ENCODE measurements around the gene ADGRD1. TPM values are rescaled to one million over a fixed set of nuclear protein-coding genes. Genes with fewer than 3 reads are reported as not detected.

Gene ADGRD1
- total RNA-seq, 2 experiments from 2014 or later: 0.38 TPM; not detected in 1

- Mint-ChIP-seq H3K4me1 (peaks cover 3% of the 10 kb centered on the region), H3K4me3 (no peak overlapping the region), H3K36me3 (no peaks in the 10 kb centered on the region), H3K27ac (no peak overlapping the region), H3K27me3 (peaks cover 35% of the 10 kb centered on the region), H3K9me3 (no peaks in the 10 kb centered on the region)
- no peak for DNase-seq
These were observed 1.3 kb upstream of the ADGRD1 start for GRCh38 chr12:130952171-130952954.

DNA sequence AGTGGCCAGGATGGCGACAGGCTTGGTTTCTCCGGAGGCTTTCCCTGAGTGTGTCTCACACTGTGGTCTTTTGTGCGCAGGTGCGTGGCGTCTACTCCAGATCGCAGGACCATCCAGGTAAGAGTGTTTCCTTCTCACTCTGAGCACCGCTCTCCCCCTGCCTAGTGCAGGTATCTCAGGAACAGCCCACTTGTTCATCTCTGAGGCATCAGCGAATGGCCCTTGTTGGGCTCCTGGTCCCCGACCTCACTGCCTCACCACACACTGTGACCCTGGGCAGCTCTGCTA, 781 bp downstream of the ADGRD1 start:
- Mint-ChIP-seq H3K27me3 (peaks cover 35% of the 10 kb centered on the region), H3K27ac (no peak overlapping the region), H3K4me3 (no peak overlapping the region), H3K4me1 (peaks cover 3% of the 10 kb centered on the region), H3K9me3 (no peaks in the 10 kb centered on the region), H3K36me3 (no peaks in the 10 kb centered on the region)
- no peak for DNase-seq

GRCh38 chr12:130955238-130955816, 1.6 kb downstream of the ADGRD1 start:
- H3K27ac Mint-ChIP-seq: no peak overlapping the region
- H3K9me3 Mint-ChIP-seq: no peaks in the 10 kb centered on the region
- H3K4me3 Mint-ChIP-seq: no peak overlapping the region
- peaks cover 31% of the 10 kb centered on the region for H3K27me3 Mint-ChIP-seq
- no peak for DNase-seq
- peaks cover 3% of the 10 kb centered on the region for H3K4me1 Mint-ChIP-seq
- H3K36me3 Mint-ChIP-seq: no peaks in the 10 kb centered on the region

DNA sequence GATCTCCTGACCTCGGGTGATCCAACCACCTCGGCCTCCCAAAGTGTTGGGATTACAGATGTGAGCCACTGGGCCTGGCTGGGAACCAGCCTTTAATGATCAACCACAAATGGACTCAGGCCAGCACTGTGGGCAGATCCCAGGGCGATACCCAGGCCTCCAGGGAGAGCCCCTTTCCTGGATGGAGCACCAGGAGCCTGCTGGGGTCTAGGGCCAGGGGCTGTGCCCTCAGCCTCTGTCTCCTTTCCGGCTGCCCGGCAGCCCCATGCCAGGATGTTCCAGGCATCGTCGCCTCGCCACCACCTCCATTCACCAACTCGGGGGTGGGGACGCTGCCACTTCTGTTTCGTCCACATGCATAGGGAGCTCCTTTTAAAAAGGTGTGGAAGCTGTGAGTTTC, 2.3 kb downstream of the ADGRD1 start:
- no peak for DNase-seq
- Mint-ChIP-seq H3K4me3 (no peak overlapping the region), H3K27me3 (peaks cover 34% of the 10 kb centered on the region), H3K36me3 (no peaks in the 10 kb centered on the region), H3K9me3 (no peaks in the 10 kb centered on the region), H3K4me1 (peaks cover 3% of the 10 kb centered on the region), H3K27ac (no peak overlapping the region)

- Mint-ChIP-seq H3K4me1 (peaks cover 3% of the 10 kb centered on the region), H3K27me3 (peaks cover 27% of the 10 kb centered on the region), H3K9me3 (no peaks in the 10 kb centered on the region), H3K36me3 (no peaks in the 10 kb centered on the region), H3K4me3 (no peak overlapping the region), H3K27ac (no peak overlapping the region)
- DNase-seq: no peak
These were observed 3.0 kb downstream of the ADGRD1 start for GRCh38 chr12:130956456-130957303.

DNA sequence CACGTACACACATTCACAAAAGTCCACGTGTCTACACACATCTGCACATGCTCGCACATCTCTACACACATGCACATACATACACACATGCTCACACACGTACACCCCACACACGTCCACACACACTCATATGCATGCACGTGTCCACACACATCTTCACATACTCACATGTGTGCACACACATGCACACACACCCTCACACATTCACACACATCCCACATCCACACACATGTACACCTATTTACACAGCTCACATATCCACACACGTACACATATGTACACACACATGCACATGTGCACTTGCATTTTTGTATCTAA, 3.6 kb downstream of the ADGRD1 start:
- Mint-ChIP-seq H3K27me3 (peaks cover 22% of the 10 kb centered on the region), H3K4me3 (no peak overlapping the region)

DNA sequence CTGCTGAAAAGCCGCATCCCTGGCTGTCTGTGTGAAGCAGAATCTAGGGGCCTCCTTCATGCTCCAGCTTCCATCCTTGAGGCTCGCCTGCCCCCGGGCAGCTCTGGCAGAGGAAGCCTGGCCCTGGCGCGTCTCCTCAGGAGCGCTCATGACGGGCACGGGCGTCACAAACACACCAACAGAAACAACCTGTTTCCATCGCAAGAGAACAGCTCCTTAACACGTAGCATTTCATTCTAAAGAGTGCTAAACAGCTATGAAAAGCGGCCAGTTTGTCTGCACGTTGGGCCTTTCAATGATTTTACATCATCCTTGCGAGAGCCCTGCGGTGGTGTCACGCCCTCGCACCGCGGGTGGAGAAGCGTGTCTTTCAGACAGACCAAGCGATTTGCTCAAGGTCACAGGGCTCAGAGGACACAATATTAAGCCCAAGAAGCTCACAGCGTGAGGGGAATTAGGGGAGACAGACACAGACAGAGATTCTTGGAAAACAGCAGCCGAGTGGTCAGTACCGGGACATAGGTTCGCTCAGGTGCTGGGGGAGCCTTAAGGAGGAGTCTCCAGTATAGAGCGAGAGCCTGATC, 4.9 kb downstream of the ADGRD1 start:
- Mint-ChIP-seq H3K36me3 (no peaks in the 10 kb centered on the region), H3K27ac (no peak overlapping the region), H3K4me1 (peaks cover 2% of the 10 kb centered on the region), H3K4me3 (no peak overlapping the region), H3K27me3 (peaks cover 10% of the 10 kb centered on the region), H3K9me3 (no peaks in the 10 kb centered on the region)
- no peak for DNase-seq

More for the DNA sequence above, 3.6 kb downstream of the ADGRD1 start:
- H3K4me1 Mint-ChIP-seq: peaks cover 3% of the 10 kb centered on the region
- H3K9me3 Mint-ChIP-seq: no peaks in the 10 kb centered on the region
- no peak for DNase-seq
- no peaks in the 10 kb centered on the region for H3K36me3 Mint-ChIP-seq
- no peak overlapping the region for H3K27ac Mint-ChIP-seq

DNA sequence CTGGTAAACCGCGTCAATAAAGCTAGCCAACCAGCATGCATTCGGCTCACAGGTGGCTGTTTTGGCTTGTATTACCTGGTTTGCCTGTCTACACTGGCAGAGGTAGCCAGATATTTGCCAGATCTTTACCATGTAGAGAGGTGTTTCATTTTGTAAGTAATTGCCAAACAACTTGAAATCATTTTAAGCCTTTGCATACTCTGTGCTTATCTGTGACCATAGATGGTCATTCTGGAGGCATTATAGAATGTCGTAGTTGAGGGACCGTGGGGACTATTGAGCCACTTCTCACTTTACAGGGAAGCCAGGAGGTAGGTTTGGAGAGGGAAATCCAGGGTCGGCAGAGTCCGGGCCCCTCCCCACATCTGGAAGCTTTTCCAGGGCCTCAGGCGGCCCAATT, 5.9 kb downstream of the ADGRD1 start:
- Mint-ChIP-seq H3K4me3 (no peak overlapping the region), H3K27me3 (peaks cover 5% of the 10 kb centered on the region), H3K4me1 (no peaks in the 10 kb centered on the region), H3K36me3 (no peaks in the 10 kb centered on the region), H3K9me3 (no peaks in the 10 kb centered on the region), H3K27ac (no peak overlapping the region)
- DNase-seq: no peak

DNA sequence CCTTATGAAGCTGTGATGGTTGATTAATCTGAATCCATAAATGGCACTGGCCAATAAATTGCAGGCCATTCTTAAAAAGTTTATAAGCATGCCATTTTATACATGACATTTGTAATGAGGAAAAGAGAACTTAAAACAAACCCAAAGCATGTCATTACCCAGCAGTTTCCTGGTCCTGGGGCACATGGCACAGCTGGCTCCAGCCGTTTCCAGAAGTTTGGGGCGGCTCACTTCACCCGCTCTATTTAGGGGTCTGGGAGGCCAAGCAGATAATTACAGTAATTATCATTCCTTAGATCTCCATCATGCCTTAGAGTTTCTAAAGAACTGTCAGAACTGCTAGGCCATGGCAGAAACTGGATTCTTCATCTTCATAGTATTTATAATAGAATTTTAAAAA, 6.4 kb downstream of the ADGRD1 start:
- Mint-ChIP-seq H3K27me3 (peaks cover 5% of the 10 kb centered on the region), H3K4me3 (no peak overlapping the region), H3K4me1 (no peaks in the 10 kb centered on the region), H3K36me3 (no peaks in the 10 kb centered on the region), H3K27ac (no peak overlapping the region), H3K9me3 (no peaks in the 10 kb centered on the region)
- no peak for DNase-seq

GRCh38 chr12:130960787-130961186, 7.1 kb downstream of the ADGRD1 start:
- H3K4me3 Mint-ChIP-seq: no peak overlapping the region
- no peak for DNase-seq
- H3K4me1 Mint-ChIP-seq: no peaks in the 10 kb centered on the region
- H3K9me3 Mint-ChIP-seq: no peaks in the 10 kb centered on the region
- H3K36me3 Mint-ChIP-seq: no peaks in the 10 kb centered on the region
- peaks cover 5% of the 10 kb centered on the region for H3K27me3 Mint-ChIP-seq
- no peak overlapping the region for H3K27ac Mint-ChIP-seq

GRCh38 chr12:130961921-130962451, 8.3 kb downstream of the ADGRD1 start:
- H3K4me3 Mint-ChIP-seq: no peak overlapping the region
- H3K27me3 Mint-ChIP-seq: peaks cover 5% of the 10 kb centered on the region
- H3K4me1 Mint-ChIP-seq: no peaks in the 10 kb centered on the region
- H3K27ac Mint-ChIP-seq: no peak overlapping the region
- DNase-seq: no peak
- no peaks in the 10 kb centered on the region for H3K36me3 Mint-ChIP-seq
- H3K9me3 Mint-ChIP-seq: no peaks in the 10 kb centered on the region

- Mint-ChIP-seq H3K36me3 (no peaks in the 10 kb centered on the region), H3K27me3 (peaks cover 5% of the 10 kb centered on the region), H3K9me3 (no peaks in the 10 kb centered on the region), H3K4me1 (no peaks in the 10 kb centered on the region), H3K27ac (no peak overlapping the region), H3K4me3 (no peak overlapping the region)
- no peak for DNase-seq
These were observed 11.5 kb downstream of the ADGRD1 start for GRCh38 chr12:130965214-130965613.

GRCh38 chr12:130965668-130966067, 12.0 kb downstream of the ADGRD1 start:
- Mint-ChIP-seq H3K4me3 (no peak overlapping the region), H3K27ac (no peak overlapping the region), H3K36me3 (no peaks in the 10 kb centered on the region), H3K9me3 (no peaks in the 10 kb centered on the region), H3K4me1 (no peaks in the 10 kb centered on the region), H3K27me3 (peaks cover 2% of the 10 kb centered on the region)
- DNase-seq: no peak

DNA sequence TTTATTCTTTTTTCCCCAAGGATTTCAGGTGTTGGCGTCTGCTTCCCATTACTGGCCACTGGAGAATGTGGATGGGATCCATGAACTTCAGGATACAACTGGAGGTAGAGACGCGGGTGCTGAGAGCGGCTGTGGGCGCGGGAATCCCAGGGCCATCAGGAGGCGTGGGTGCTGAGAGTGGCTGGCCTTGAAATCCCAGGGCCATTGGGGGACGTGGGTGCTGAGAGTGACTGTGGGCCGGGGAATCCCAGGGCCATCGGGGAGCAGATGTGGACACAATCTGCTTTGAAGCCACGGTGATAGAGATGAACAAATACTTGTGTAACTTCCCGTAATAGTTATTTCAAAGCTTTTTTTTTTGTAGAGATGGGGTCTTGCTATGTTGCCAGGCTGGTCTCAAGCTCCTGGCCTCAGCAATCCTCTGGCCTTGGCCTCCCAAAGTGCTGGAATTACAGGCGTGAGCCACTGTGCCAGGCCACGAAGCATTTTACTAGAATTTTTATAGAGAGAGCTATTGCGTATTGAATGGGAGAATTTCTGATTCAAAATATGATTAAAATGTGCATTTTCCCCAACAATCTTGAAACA, 12.8 kb downstream of the ADGRD1 start:
- Mint-ChIP-seq H3K4me1 (no peaks in the 10 kb centered on the region), H3K36me3 (no peaks in the 10 kb centered on the region), H3K9me3 (no peaks in the 10 kb centered on the region), H3K27ac (no peak overlapping the region), H3K4me3 (no peak overlapping the region), H3K27me3 (no peaks in the 10 kb centered on the region)
- no peak for DNase-seq

- no peaks in the 10 kb centered on the region for H3K27me3 Mint-ChIP-seq
- DNase-seq: no peak
- no peaks in the 10 kb centered on the region for H3K36me3 Mint-ChIP-seq
- no peak overlapping the region for H3K27ac Mint-ChIP-seq
- H3K4me1 Mint-ChIP-seq: no peaks in the 10 kb centered on the region
- no peak overlapping the region for H3K4me3 Mint-ChIP-seq
- H3K9me3 Mint-ChIP-seq: no peaks in the 10 kb centered on the region
These were observed 13.9 kb downstream of the ADGRD1 start for GRCh38 chr12:130967636-130968035.

All from activated naive CD8-positive, alpha-beta T cell treated with anti-CD3 and anti-CD28 coated beads for 36 hours (primary cell).